Gastroesophageal sphincter (tissue), 3 donors: ENCODE results near the gene PNPLA7.

Source experiments
- EP300 ChIP-seq: sonication (generic); formaldehyde crosslinking; IDR thresholded peaks from one replicate; pipeline ENCODE4 v1.6.1; 2017; ENCODE audit warnings: antibody characterized with exemption, mild to moderate bottlenecking
- TF ChIP-seq, protein P1 (sequence below), 4 experiments: fragments of 200-600 bp in 2 of 4; fragments of 450-650 bp in 2 of 4; sonication (generic) in 1 of 4; IDR thresholded peaks; one replicate each; pipeline ENCODE4 v1.5.1; 2017 to 2019; ENCODE audit warnings: antibody characterized with exemption in 4 of 4, mild to moderate bottlenecking in 2 of 4, moderate library complexity in 2 of 4

DNA sequence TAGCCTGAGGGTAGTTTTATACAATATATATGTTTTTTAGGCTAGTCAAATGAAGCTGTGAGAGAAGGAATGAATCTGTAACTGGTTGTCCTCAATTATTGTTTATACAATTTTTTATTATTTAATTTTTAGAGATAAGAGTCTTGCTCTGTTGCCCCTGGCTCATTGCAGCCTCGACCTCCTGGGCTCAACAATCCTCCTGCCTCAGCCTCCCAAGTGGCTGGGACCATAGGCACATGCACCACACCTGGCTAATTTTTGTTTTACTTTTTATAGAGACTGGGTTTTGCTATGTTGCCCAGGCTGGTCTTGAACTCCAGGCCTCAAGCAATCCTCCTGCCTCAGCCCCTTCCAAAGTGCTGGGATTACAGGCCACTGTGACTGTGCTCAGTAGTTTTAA is 4.1 kb upstream of the PNPLA7 start:
- TF ChIP-seq, protein P1, sequence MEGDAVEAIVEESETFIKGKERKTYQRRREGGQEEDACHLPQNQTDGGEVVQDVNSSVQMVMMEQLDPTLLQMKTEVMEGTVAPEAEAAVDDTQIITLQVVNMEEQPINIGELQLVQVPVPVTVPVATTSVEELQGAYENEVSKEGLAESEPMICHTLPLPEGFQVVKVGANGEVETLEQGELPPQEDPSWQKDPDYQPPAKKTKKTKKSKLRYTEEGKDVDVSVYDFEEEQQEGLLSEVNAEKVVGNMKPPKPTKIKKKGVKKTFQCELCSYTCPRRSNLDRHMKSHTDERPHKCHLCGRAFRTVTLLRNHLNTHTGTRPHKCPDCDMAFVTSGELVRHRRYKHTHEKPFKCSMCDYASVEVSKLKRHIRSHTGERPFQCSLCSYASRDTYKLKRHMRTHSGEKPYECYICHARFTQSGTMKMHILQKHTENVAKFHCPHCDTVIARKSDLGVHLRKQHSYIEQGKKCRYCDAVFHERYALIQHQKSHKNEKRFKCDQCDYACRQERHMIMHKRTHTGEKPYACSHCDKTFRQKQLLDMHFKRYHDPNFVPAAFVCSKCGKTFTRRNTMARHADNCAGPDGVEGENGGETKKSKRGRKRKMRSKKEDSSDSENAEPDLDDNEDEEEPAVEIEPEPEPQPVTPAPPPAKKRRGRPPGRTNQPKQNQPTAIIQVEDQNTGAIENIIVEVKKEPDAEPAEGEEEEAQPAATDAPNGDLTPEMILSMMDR (IDR thresholded peaks at IDR 0.05), result no peak
- no peak for TF ChIP-seq EP300
